ENCODE results near the gene GPR158. TPM values are rescaled to one million over a fixed set of nuclear protein-coding genes. Genes with fewer than 3 reads are reported as not detected.
A peak's percentile ranks its signal among the peaks of the same experiment; 100 is the strongest.

The GPR158 gene
- total and polyA plus RNA-seq, 2 of the 8 experiments (the other 6 are each of a cell fraction or from before 2014, with no cell fraction given), result 0.14 to 0.78 TPM

- no peaks in the 10 kb centered on the region for H4K20me1 ChIP-seq (replicated peaks in 1 of 2; ENCODE audit: control insufficient read depth in 1 of 2, insufficient read depth in 2 of 2, low read length in 2 of 2)
- CTCF ChIA-PET (ENCODE audit: partially characterized antibody), result interaction anchor here (0.6 to 4.3 kb wide), 7 partner anchors 12 to 863 kb away, joined by 3 to 15 read pairs (median 3); no protein-coding TSS in a partner anchor
- H3K4me2 ChIP-seq (ENCODE audit: insufficient read depth in 1 of 2, low read depth in 2 of 2, low read length in 2 of 2), result no peak overlapping the region
- FAIRE-seq (no peak), DNase-seq (ENCODE audit: low read depth in 1 of 2, low spot score in 2 of 2) (no peak)
- no peak overlapping the region for H3K14ac ChIP-seq (ENCODE audit: insufficient read length)
- H3K79me2 ChIP-seq (ENCODE audit: control insufficient read depth in 1 of 2, insufficient read depth in 2 of 2, low read length in 2 of 2), result no peaks in the 10 kb centered on the region
- H3K18ac ChIP-seq (ENCODE audit: extremely low read depth, low read length), result no peak overlapping the region
- no peak overlapping the region for H4K5ac ChIP-seq (ENCODE audit: insufficient read length, low read depth, low read length)
- no peaks in the 10 kb centered on the region for H3K9me3 ChIP-seq (ENCODE audit: insufficient read depth in 2 of 2, low read depth in 1 of 2, low read length in 1 of 2)
- no peak overlapping the region for H4K91ac ChIP-seq (replicated peaks; ENCODE audit: insufficient read length, low read length)
- no peaks in the 10 kb centered on the region for H3K4me1 ChIP-seq (replicated peaks in 1 of 4; ENCODE audit: control insufficient read depth in 3 of 4, insufficient read depth in 4 of 4, low read length in 3 of 4)
- H2AFZ ChIP-seq (ENCODE audit: low read length), result no peak overlapping the region
- no peak overlapping the region for H2AK5ac ChIP-seq (ENCODE audit: low read depth, low read length)
- H3K4ac ChIP-seq (replicated peaks; ENCODE audit: insufficient read length, low read depth, low read length), result no peak overlapping the region
- no peak overlapping the region for H3K4me3 ChIP-seq (ENCODE audit: extremely low read depth in 1 of 4, insufficient read depth in 2 of 4, low read depth in 3 of 4, low read length in 4 of 4)
- POLR2A ChIA-PET (ENCODE audit: partially characterized antibody), result no interaction called here
- no peak overlapping the region for H4K8ac ChIP-seq (ENCODE audit: extremely low read depth, insufficient read depth, low read length)
- no peak overlapping the region for H3K23ac ChIP-seq (ENCODE audit: insufficient read length)
- H3K79me1 ChIP-seq (ENCODE audit: low read depth, low read length), result no peaks in the 10 kb centered on the region
- H2BK5ac ChIP-seq (ENCODE audit: low read depth, low read length), result no peak overlapping the region
- H3K56ac ChIP-seq (replicated peaks; ENCODE audit: insufficient read length, low read depth, low read length), result no peak overlapping the region
- no peak overlapping the region for H2BK120ac ChIP-seq (replicated peaks; ENCODE audit: low read depth, low read length)
- no peak overlapping the region for H2BK12ac ChIP-seq (ENCODE audit: low read depth, low read length)
- H3K23me2 ChIP-seq (ENCODE audit: low read depth, low read length), result no peaks in the 10 kb centered on the region
- TF ChIP-seq RXRA (IDR thresholded peaks at IDR 0.05; ENCODE audit: insufficient read depth, low read depth, low read length), result no peak
- no peak for TF ChIP-seq NRF1 (IDR thresholded peaks at IDR 0.05; ENCODE audit: low read depth, low read length)
- peak; percentile 6 to 32; a peak in 2 of 4 replicates for TF ChIP-seq RAD21 (IDR thresholded peaks at IDR 0.05 in 1 of 2, conservative IDR thresholded peaks at IDR 0.05 in 1 of 2; ENCODE audit: low read depth in 2 of 2, low read length in 2 of 2)
- no peak for TF ChIP-seq SP2 (IDR thresholded peaks at IDR 0.05; ENCODE audit: low read length)
- no peak for TF ChIP-seq RFX5 (IDR thresholded peaks at IDR 0.05; ENCODE audit: borderline replicate concordance, low read depth, low read length)
- TF ChIP-seq TAF1 (IDR thresholded peaks at IDR 0.05; ENCODE audit: low read depth, low read length), result no peak
- no peak for TF ChIP-seq SIN3A (conservative IDR thresholded peaks at IDR 0.05 in 1 of 2, IDR thresholded peaks at IDR 0.05 in 1 of 2; ENCODE audit: low read depth in 1 of 2, low read length in 2 of 2)
- no peak overlapping the region for H3K27ac ChIP-seq (ENCODE audit: low read depth, low read length)
- H3K27me3 ChIP-seq (replicated peaks in 1 of 4; ENCODE audit: control insufficient read depth in 3 of 4, extremely low read depth in 1 of 4, insufficient read depth in 3 of 4, low read length in 3 of 4), result no peaks in the 10 kb centered on the region
- H3K9ac ChIP-seq (replicated peaks in 1 of 4; ENCODE audit: extremely low read depth in 1 of 4, low read depth in 3 of 4, low read length in 3 of 4), result no peak overlapping the region
- H3K36me3 ChIP-seq (ENCODE audit: control insufficient read depth in 2 of 4, insufficient read depth in 4 of 4, low read length in 3 of 4), result no peaks in the 10 kb centered on the region
- no peak overlapping the region for H2BK15ac ChIP-seq (ENCODE audit: low read length)
- WGBS, 2 experiments (ENCODE audit: extremely low coverage in 1 of 2, insufficient coverage in 1 of 2, insufficient read length in 1 of 2, insufficient replicate concordance in 2 of 2, low coverage in 1 of 2, low lambda C conversion rate in 2 of 2, missing lambda C conversion rate in 1 of 2), result 96% methylated on average over 2 of the region's 2 CpGs; no CpG with 5 or more reads in 1 of the 2 experiments
- no peak overlapping the region for H2BK20ac ChIP-seq (ENCODE audit: low read length)
Observed at GRCh38 chr10:25639646-25640045, 464.8 kb downstream of the GPR158 start.
